GM19324 (cell line): Measurements from ENCODE around the gene DDX27.

Experiments
- ATAC-seq: cut with Tn5 transposase; IDR thresholded peaks from one replicate; pipeline ENCODE4 v1.9.1; 2021; ENCODE audit warnings: mild to moderate bottlenecking, moderate library complexity; ENCODE audit not compliant: unreplicated experiment, low FRiP score

Gene DDX27

DNA sequence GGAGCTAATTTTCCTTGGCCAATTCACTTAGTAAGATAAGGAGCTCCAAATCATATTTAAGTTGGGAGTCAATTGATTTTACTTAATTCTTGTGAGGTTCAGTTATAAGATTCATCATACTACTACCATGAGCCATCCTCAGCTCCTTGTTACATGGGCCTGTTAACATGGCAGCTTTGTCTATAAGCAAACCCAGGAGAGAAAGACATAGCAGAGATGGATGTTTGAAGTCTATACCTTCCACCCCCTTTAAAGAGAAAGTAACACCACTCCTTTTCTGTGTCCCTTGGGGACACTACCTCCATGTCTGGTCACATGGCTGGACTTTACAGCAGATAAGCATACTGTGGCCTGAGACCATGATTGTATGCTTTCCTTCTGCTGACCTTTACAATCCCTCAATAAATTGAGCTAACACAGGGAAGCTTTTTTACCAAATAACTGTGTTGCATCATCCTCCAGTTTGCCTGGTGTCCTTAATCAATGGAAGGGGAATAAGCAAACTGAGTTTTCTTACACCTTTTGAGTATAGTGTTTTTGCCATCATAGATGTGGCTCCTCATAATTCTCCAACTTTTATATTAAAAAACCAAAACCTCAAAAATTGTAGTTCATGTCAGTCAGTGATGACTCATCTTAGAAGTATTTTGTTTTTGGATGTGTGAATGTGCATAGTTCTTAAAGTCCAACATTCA, 68.5 kb downstream of the DDX27 start:
- no peak for ATAC-seq

- ATAC-seq = no peak
Observed at GRCh38 chr20:49288250-49288751, 69.1 kb downstream of the DDX27 start.

GRCh38 chr20:49288784-49289696, 69.8 kb downstream of the DDX27 start:
- ATAC-seq = no peak

DNA sequence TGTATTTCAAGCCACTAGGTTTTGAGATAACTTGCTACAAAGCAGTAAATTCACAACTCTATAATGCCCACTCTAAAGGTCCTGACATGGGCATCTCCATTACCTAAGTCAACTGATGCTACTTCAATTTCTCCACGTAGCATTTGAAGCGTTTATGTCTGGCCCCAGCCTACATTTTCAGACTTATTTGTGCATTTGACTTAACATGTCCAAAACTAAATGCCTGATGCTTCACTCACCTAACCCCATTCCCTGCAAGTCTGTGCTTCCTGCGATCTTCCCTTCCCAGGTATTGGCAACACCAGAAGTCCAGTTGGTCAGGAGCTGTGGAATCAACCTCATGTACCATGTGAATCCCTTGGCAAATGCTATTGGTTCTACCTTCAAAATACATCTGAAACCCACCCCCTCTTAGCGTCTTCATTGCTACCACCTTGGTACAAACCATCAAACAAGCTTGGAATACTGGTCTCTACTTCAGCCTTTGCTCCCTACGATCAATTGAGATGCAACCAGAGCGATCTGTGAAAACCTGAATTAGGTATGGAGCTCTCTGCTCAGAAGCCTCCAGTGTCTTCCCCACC, 71.5 kb downstream of the DDX27 start:
- no peak for ATAC-seq

- ATAC-seq = no peak
Observed at GRCh38 chr20:49291200-49291599, 72.0 kb downstream of the DDX27 start.

GRCh38 chr20:49292010-49292409, 72.8 kb downstream of the DDX27 start:
- no peak for ATAC-seq

GRCh38 chr20:49293122-49293521, 73.9 kb downstream of the DDX27 start:
- ATAC-seq = no peak
